BE2C (cell line): ENCODE results near the gene SND1.

Experiments used
- DNase-seq: peaks from one replicate; pipeline ENCODE4 v3.0.0-alpha.2; 2020
- H3K27me3 ChIP-seq: fragments of 250-450 bp; sonication (Bioruptor Pico); 2 replicates; pipeline ENCODE4 v1.5.1; 2020; ENCODE audit warnings: mild to moderate bottlenecking
- H3K36me3 ChIP-seq: fragments of 250-450 bp; sonication (Bioruptor Pico); 2 replicates; pipeline ENCODE4 v1.5.1; 2020; ENCODE audit warnings: mild to moderate bottlenecking
- H3K4me1 ChIP-seq: fragments of 250-450 bp; sonication (Bioruptor Pico); 2 replicates; pipeline ENCODE4 v1.5.1; 2020
- H3K4me3 ChIP-seq: 2 replicates; pipeline ENCODE4 v1.5.1; 2011; ENCODE audit warnings: low read depth, low read length
- H3K9me3 ChIP-seq: fragments of 250-450 bp; sonication (Bioruptor Pico); 2 replicates; pipeline ENCODE4 v1.5.1; 2020
- CTCF ChIP-seq: IDR thresholded peaks from 2 replicates; pipeline ENCODE4 v1.5.1; 2012; ENCODE audit warnings: mild to moderate bottlenecking, low read depth, low read length

Gene SND1

GRCh38 chr7:127998671-127999070 lies 346.7 kb downstream of the SND1 start:
- Histone ChIP-seq H3K4me1 (peaks cover 5% of the 10 kb centered on the region; the same call in 1 of the 2 replicates), H3K4me3 (no peak overlapping the region), H3K9me3 (no peaks in the 10 kb centered on the region), H3K27me3 (no peaks in the 10 kb centered on the region), H3K36me3 (no peaks in the 10 kb centered on the region; the same call in 1 of the 2 replicates)
- no peak for DNase-seq
- no peak for TF ChIP-seq CTCF

GRCh38 chr7:128000048-128000447 lies 348.1 kb downstream of the SND1 start:
- Histone ChIP-seq H3K9me3 (no peaks in the 10 kb centered on the region), H3K4me3 (no peak overlapping the region), H3K27me3 (no peaks in the 10 kb centered on the region), H3K4me1 (peaks cover 4% of the 10 kb centered on the region; the same call in 1 of the 2 replicates), H3K36me3 (no peaks in the 10 kb centered on the region; the same call in 1 of the 2 replicates)
- no peak for DNase-seq
- TF ChIP-seq CTCF, result no peak

- Histone ChIP-seq H3K4me3 (no peak overlapping the region), H3K36me3 (no peaks in the 10 kb centered on the region; the same call in 1 of the 2 replicates), H3K27me3 (no peaks in the 10 kb centered on the region), H3K4me1 (no peaks in the 10 kb centered on the region), H3K9me3 (no peaks in the 10 kb centered on the region)
- no peak for DNase-seq
- no peak for TF ChIP-seq CTCF
Observed at GRCh38 chr7:128000854-128001265, 348.9 kb downstream of the SND1 start.

GRCh38 chr7:128003167-128003566 lies 351.2 kb downstream of the SND1 start:
- Histone ChIP-seq H3K36me3 (no peaks in the 10 kb centered on the region), H3K9me3 (no peaks in the 10 kb centered on the region), H3K27me3 (no peaks in the 10 kb centered on the region), H3K4me1 (no peaks in the 10 kb centered on the region), H3K4me3 (no peak overlapping the region)
- DNase-seq, result no peak
- TF ChIP-seq CTCF, result no peak

GRCh38 chr7:128003787-128004186 lies 351.8 kb downstream of the SND1 start:
- no peak overlapping the region for H3K4me3 ChIP-seq
- no peak for DNase-seq
- H3K36me3 ChIP-seq, result no peaks in the 10 kb centered on the region
- no peaks in the 10 kb centered on the region for H3K27me3 ChIP-seq
- H3K9me3 ChIP-seq, result no peaks in the 10 kb centered on the region
- no peak for TF ChIP-seq CTCF
- no peaks in the 10 kb centered on the region for H3K4me1 ChIP-seq

- DNase-seq, result no peak
- H3K9me3 ChIP-seq, result no peaks in the 10 kb centered on the region
- no peaks in the 10 kb centered on the region for H3K27me3 ChIP-seq
- no peak overlapping the region for H3K4me3 ChIP-seq
- no peak for TF ChIP-seq CTCF
- no peaks in the 10 kb centered on the region for H3K4me1 ChIP-seq
- no peaks in the 10 kb centered on the region for H3K36me3 ChIP-seq
Observed at GRCh38 chr7:128004623-128005022, 352.6 kb downstream of the SND1 start.
